DND-41 (cell line): ENCODE data around the gene KANSL3.

Source experiments
- ATAC-seq: fragments of 200-7000 bp; cut with Tn5 transposase; 3 replicates; pipeline ENCODE4 v1.9.1; 2021; ENCODE audit warnings: low read depth; ENCODE audit not compliant: insufficient read depth
- DNase-seq: peaks from one replicate; pipeline ENCODE4 v3.0.0-alpha.2; 2020
- H2AFZ ChIP-seq: 2 replicates; pipeline ENCODE4 v1.6.0; 2012; ENCODE audit warnings: low read depth, low read length
- H3K27ac ChIP-seq: 2 replicates; pipeline ENCODE4 v1.5.1; 2012; ENCODE audit warnings: low read length, inconsistent platforms
- H3K27me3 ChIP-seq: fragments of 200-600 bp; sonication (generic); 2 replicates; pipeline ENCODE4 v1.6.0; 2012; ENCODE audit warnings: low read length, mild to moderate bottlenecking, inconsistent platforms; ENCODE audit not compliant: insufficient read depth, poor library complexity
- H3K36me3 ChIP-seq: 2 replicates; pipeline ENCODE4 v1.5.1; 2012; ENCODE audit warnings: low read length, inconsistent platforms; ENCODE audit not compliant: insufficient read depth
- H3K4me1 ChIP-seq: 2 replicates; pipeline ENCODE4 v1.5.1; 2012; ENCODE audit warnings: mild to moderate bottlenecking, low read length; ENCODE audit not compliant: insufficient read depth
- H3K4me2 ChIP-seq: 2 replicates; pipeline ENCODE4 v1.6.0; 2012; ENCODE audit warnings: mild to moderate bottlenecking, moderate library complexity, low read length, inconsistent platforms; ENCODE audit not compliant: insufficient read depth
- H3K4me3 ChIP-seq, 2 experiments: fragments of 200-600 bp in 1 of 2; shearing (Covaris generic) in 1 of 2; 2 replicates each; pipeline ENCODE4 v1.5.1; 2012 to 2016; ENCODE audit warnings: inconsistent platforms in 2 of 2, low read length in 2 of 2, mild to moderate bottlenecking in 2 of 2, low read depth in 1 of 2, moderate library complexity in 1 of 2
- H3K79me2 ChIP-seq: 2 replicates; pipeline ENCODE4 v1.6.0; 2012; ENCODE audit warnings: low read length, inconsistent platforms; ENCODE audit not compliant: insufficient read depth
- H3K9ac ChIP-seq: 2 replicates; pipeline ENCODE4 v1.6.0; 2012; ENCODE audit warnings: low read depth, mild to moderate bottlenecking, inconsistent platforms, low read length, moderate library complexity
- H3K9me3 ChIP-seq: 2 replicates; pipeline ENCODE4 v1.5.1; 2012; ENCODE audit warnings: low read length, moderate library complexity, mild to moderate bottlenecking, inconsistent platforms; ENCODE audit not compliant: insufficient read depth, severe bottlenecking
- H4K20me1 ChIP-seq: 2 replicates; pipeline ENCODE4 v1.6.0; 2012; ENCODE audit warnings: low read length; ENCODE audit not compliant: insufficient read depth
- EZH2 ChIP-seq: IDR thresholded peaks from 3 replicates; pipeline ENCODE4 v1.6.1; 2012; ENCODE audit warnings: borderline replicate concordance, low read depth, mild to moderate bottlenecking, moderate library complexity, low read length, inconsistent platforms; ENCODE audit not compliant: severe bottlenecking
- TF ChIP-seq, protein P1 (sequence below): IDR thresholded peaks from 2 replicates; pipeline ENCODE4 v1.5.1; 2012; ENCODE audit warnings: borderline replicate concordance, low read length, moderate library complexity, mild to moderate bottlenecking; ENCODE audit not compliant: poor library complexity, severe bottlenecking; ENCODE audit errors: extremely low read depth

The KANSL3 gene

DNA sequence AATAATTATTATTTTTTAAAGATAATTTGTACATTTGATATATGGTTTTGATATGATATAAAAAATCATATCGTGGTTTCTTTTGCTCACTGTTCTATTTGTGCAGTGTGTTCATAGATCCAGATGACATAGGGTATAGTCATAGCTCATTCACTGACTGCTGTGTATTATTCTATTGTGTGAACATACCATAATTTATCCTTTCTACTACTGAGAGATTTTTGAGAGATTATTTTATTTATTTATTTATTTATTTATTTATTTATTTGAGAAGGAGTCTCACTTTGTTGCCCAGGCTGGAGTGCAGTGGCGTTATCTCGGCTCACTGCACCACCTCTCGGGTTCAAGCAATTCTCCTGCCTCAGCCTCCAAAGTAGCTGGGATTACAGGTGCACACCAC lies 43.4 kb upstream of the KANSL3 start:
- Histone ChIP-seq H3K27ac (no peak overlapping the region), H3K4me2 (no peak overlapping the region), H3K9ac (no peak overlapping the region), H2AFZ (no peak overlapping the region), H3K36me3 (no peaks in the 10 kb centered on the region), H4K20me1 (no peaks in the 10 kb centered on the region), H3K27me3 (no peaks in the 10 kb centered on the region), H3K4me1 (no peaks in the 10 kb centered on the region), H3K9me3 (no peaks in the 10 kb centered on the region), H3K79me2 (no peaks in the 10 kb centered on the region), H3K4me3 (no peak overlapping the region)
- DNase-seq: no peak
- TF ChIP-seq, protein P1, sequence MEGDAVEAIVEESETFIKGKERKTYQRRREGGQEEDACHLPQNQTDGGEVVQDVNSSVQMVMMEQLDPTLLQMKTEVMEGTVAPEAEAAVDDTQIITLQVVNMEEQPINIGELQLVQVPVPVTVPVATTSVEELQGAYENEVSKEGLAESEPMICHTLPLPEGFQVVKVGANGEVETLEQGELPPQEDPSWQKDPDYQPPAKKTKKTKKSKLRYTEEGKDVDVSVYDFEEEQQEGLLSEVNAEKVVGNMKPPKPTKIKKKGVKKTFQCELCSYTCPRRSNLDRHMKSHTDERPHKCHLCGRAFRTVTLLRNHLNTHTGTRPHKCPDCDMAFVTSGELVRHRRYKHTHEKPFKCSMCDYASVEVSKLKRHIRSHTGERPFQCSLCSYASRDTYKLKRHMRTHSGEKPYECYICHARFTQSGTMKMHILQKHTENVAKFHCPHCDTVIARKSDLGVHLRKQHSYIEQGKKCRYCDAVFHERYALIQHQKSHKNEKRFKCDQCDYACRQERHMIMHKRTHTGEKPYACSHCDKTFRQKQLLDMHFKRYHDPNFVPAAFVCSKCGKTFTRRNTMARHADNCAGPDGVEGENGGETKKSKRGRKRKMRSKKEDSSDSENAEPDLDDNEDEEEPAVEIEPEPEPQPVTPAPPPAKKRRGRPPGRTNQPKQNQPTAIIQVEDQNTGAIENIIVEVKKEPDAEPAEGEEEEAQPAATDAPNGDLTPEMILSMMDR: no peak
- TF ChIP-seq EZH2: no peak
- no peak for ATAC-seq

DNA sequence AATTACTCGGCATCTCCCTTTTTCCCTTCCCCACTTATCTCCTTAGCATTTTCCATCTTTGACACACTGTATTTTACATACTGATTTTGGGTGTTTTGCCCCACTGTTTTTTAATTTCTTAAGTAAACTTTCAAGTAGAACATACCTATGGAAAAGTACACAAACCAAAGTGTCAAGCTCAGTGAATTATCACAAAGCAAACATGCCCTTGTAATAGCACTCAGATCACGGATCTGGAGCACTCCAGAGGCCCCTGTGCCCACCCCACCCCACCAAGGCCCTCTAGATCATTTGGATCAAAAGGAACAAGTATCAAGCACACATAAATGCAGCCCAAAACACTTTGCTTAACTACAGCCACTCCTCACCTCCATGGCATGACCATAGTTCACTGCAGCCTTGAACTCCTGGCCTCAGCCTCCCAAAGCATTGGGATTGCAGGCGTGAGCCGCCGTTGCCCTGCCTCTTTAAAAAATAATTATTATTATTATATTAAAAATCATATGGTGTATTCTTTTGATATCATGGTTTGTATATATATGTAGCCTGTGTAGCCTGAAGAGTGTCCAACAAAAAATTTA lies 42.5 kb upstream of the KANSL3 start:
- no peak overlapping the region for H3K4me3 ChIP-seq
- H3K27me3 ChIP-seq: no peaks in the 10 kb centered on the region
- no peak overlapping the region for H3K4me2 ChIP-seq
- H3K79me2 ChIP-seq: no peaks in the 10 kb centered on the region
- H2AFZ ChIP-seq: no peak overlapping the region
- no peaks in the 10 kb centered on the region for H3K4me1 ChIP-seq
- no peaks in the 10 kb centered on the region for H4K20me1 ChIP-seq
- H3K36me3 ChIP-seq: no peaks in the 10 kb centered on the region
- TF ChIP-seq, protein P1: no peak
- TF ChIP-seq EZH2: no peak
- no peak overlapping the region for H3K9ac ChIP-seq
- no peak overlapping the region for H3K27ac ChIP-seq
- ATAC-seq (no peak), DNase-seq (no peak)
- H3K9me3 ChIP-seq: no peaks in the 10 kb centered on the region

DNA sequence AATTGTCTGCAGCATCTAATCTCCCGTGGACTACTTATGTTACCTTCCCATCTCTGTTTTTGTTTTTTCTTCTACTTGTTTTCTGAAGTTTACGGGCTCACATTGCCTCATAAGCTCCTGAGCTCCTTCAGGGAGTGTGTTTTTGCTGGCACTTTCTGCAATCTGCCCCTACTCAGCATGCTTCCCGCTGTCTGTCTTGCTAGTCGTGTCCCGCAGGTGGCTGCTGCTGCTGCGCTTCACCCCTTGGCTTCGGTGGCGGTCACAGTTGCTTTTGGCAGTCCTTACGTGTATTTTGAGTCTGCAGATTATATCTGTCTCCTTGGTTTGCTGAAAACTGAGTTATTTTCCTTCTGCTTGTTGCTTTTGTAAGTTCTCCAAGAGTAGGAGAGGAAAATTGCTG lies 41.7 kb upstream of the KANSL3 start:
- Histone ChIP-seq H3K4me2 (no peak overlapping the region), H3K4me1 (no peaks in the 10 kb centered on the region), H3K9me3 (no peaks in the 10 kb centered on the region), H3K9ac (no peak overlapping the region), H3K36me3 (no peaks in the 10 kb centered on the region), H3K27ac (no peak overlapping the region), H3K4me3 (no peak overlapping the region), H4K20me1 (no peaks in the 10 kb centered on the region), H2AFZ (no peak overlapping the region), H3K27me3 (no peaks in the 10 kb centered on the region), H3K79me2 (no peaks in the 10 kb centered on the region)
- TF ChIP-seq, protein P1: no peak
- no peak for TF ChIP-seq EZH2
- ATAC-seq: no peak
- DNase-seq: no peak
